ENCODE measurements around the gene PROSER2.

The PROSER2 gene

DNA sequence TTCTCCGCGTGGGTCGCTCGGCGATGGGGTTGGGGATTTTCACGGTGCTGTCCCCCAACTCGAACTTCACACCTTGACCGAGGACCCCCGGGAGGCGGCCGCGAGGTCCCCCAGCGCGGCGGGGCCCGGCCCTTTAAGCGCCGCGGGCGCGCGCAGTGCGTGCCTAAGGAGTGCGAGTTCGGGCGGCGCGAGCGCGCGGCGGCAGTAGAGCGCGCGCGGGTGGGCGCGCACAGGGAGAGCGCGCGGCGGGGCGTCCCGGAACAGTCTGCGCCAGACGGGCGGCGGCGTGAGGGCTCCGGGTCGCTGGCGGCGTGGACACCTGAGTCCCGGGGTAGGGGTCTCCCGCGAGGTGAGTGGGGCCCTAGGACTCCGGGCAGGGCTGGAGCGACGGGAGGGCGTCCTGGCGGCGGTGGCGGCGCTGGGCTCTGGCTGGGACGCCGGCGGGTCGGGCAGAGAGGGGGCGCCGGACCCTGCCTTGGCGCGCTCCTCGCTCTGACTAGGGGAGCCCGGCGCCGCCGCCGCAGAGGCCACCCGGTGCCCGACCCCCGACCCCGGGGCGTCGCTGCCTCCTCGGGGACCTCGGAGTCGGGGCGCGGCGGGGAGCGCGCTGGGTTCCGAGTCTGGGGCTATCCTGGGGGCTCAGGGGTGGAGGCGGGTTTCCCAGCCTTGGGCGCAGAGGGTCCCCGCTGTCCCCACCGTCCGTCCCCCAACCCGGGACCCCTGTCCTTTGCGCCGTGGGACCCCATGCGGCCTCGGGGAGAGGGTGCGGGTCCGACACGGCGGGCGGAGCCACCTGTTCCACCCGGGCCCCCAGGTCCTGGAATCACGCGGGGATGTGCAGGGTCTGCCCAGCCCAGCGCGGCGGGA lies at the start of gene PROSER2:
PROSER2 (plus strand) TSS at position 235 of the 867 bp plus-strand sequence. CDS start 28,722 bp downstream, outside the sequence.
- no peak for DNase-seq

DNA sequence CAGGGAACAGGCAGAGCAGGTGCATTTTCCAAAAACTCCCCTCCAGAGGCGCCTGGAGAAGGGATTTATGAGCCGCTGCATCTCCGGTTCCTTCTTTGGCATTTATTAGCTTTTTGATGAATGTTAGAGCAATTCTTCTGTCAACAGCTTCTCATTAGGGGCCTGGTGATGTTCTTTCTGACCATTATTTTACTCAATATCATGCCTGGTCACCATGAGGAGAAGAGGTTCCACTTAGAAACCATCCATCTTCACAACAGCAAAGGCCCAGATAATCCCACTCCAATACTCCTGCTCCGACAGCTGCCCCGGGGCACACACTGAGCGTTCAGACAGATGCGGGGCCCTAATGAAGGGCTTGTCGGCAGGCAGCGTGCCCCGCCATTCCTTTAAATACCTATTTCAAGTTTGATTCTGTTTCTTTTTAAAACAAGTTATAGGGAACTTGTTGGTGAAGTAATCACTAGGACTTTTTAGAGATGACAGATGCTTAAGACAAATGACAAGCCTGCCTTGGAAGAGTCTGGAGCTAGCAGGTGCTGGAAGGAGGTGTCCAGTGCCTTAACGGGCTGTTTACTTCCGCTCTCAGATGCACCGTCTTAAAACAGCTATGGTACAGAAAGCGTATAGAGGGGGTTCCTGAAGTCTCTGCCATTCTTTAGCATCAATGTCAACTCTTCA lies 49.3 kb upstream of the PROSER2 start:
- no peak for DNase-seq

- no peak for DNase-seq
Measured at GRCh38 chr10:11775412-11775811, 47.7 kb upstream of the PROSER2 start.

DNA sequence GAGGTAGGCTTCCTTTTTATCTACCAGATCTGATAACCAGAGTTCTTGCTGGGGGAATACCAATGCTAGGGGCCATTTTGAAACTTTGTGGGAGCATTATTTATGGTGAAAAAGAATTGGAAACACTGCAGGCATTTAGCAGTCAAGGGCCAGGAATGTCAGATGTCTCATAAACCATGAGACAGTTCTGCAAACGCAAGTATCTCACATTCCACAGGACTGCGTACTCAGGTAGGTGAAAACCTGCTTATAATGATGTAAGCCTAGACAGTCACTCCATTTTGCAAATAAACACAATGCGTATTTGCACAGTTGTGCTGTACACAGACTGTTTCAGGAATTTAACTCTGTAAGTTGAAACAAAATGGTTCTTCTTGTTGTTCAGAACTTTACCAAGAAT lies 47.1 kb upstream of the PROSER2 start:
- DNase-seq: no peak

GRCh38 chr10:11781114-11781513 lies 42.0 kb upstream of the PROSER2 start:
- no peak for DNase-seq

- DNase-seq: peak; percentile 2
Measured at GRCh38 chr10:11782793-11783557, 40.2 kb upstream of the PROSER2 start.

GRCh38 chr10:11783558-11783865 lies 39.6 kb upstream of the PROSER2 start:
- DNase-seq: no peak

DNA sequence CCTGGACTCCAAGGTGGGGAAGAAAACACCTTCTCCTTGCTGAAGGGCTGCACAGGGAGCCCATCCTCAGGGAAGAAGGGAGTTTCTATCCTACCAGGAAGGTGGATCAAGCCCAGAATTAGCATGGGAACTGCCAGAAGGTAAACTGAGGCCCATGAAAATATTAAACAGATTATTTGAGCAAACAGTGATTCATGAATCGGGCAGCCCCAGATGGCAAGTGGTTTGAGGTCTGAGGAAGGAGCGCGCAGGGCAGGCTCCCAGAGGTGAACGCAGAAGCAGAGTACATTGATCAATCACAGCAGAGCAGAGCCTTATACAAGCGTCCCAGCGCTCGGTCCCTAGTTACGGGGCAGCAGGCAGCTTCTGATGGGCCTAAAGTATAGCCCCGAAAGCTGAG lies 35.8 kb upstream of the PROSER2 start:
- DNase-seq: no peak

GRCh38 chr10:11787846-11788245 lies 35.3 kb upstream of the PROSER2 start:
- no peak for DNase-seq

GRCh38 chr10:11789306-11789705 lies 33.9 kb upstream of the PROSER2 start:
- no peak for DNase-seq

DNA sequence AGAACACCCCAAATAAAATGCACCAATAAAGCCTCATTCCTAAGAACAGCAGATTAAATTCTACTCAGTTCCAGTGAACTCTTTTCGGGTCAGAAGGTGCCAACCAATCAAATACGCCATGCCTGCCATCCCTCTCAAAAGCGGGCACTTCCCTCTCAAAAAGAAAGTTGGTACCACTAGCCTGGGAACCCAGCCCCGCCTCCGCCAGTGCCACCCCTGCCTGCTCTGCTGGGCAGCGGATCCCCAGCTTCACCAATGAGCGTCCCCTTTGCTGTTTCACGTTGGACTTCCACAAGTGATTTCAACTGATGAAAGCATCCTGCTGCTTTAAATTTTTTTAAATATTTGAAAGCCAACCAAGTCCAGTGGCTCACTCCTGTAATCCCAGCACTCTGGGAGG lies 33.2 kb upstream of the PROSER2 start:
- DNase-seq: no peak

DNA sequence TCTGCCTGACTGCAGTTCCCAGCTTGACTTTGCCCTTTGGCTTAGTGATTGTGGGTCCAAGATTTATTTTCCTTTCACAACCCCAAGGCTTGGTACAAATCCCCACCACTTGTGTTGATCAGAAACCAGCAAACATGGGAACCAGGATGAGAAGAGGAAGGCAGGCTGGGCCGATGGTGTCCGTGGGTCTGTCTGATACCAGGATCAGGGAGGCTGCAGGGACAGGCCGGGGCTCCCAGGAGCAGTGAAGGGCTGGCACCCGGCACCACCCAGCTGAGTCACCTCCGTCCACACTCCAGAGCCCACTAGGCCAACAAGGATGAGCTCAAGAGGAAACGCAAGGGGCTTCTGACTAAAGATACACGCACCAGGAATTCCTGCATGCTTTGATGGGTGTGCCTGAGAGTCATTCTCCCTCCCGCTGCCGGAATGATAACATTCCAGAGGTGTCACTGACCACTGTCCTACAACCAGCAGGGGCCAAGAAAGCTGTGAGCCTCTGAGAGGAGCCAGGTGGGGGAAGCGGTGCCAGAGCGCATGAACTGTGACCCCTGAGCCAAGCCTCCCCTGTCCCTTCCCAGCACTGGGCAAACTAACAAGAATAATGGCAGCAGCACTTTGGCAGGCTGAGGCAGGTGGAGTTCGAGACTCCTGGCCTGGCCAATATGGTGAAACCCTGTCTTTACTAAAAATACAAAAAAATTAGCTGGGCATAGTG lies 29.2 kb upstream of the PROSER2 start:
- no peak for DNase-seq

GRCh38 chr10:11794566-11794965 lies 28.6 kb upstream of the PROSER2 start:
- no peak for DNase-seq

- no peak for DNase-seq
Measured at GRCh38 chr10:11795101-11795920, 27.8 kb upstream of the PROSER2 start.

DNA sequence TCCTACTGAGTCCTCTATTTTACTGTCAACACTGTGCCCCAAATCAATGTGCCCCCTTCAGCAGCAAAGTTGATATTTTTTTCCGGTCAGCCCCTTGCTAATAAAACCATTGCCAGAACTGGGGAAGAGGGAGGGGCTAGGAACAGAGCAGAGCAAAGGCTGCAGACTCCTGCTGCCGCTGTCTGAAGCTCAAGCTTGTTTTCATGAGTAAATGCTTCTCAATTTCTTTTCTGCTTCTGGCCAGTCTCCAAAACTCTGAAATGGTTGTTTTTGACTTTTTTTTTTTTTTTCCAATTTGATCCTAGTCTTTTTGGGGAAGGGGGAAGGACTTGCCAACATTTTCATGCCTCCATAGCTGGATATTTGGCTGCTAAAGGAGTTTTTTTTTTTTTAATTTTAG lies 26.7 kb upstream of the PROSER2 start:
- no peak for DNase-seq

DNA sequence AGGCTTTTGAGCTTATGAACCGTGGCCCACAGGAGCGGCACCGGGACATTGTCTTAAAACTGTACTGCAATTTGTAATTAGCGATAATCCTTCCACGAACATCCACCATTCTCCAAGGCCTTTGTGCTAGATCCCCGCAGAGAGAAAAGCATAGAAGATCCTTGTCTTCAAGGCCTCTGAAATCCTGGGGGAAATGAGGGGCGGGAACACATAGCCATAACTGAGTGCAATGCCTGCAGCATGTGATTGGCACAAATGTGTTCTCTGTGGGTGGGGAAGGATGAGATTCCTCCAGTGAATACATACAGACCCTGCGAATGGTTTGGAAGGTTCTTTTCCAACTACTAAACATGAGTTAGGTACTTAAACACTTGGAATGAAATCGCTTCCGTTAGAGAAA lies 25.9 kb upstream of the PROSER2 start:
- no peak for DNase-seq

- no peak for DNase-seq
Measured at GRCh38 chr10:11797847-11798633, 25.1 kb upstream of the PROSER2 start.

GRCh38 chr10:11798845-11799735 lies 24.1 kb upstream of the PROSER2 start:
- DNase-seq: no peak

DNA sequence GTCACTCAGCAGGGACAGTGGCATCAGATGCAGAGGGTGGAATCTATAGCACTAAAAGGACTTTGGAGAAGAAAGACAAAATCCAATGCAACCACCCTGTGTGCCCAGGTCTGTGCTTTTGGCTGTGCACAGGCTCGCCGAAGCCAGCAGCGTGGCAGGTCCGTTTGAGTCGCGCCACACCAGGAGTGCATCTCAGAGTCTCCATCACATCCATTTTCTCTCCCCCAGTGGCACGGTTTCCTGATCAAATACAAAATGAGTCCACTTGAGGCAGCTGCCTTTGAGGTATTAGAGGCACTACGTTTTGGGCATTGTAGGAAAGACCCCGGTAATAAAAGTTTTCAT lies 23.4 kb upstream of the PROSER2 start:
- DNase-seq: no peak

DNA sequence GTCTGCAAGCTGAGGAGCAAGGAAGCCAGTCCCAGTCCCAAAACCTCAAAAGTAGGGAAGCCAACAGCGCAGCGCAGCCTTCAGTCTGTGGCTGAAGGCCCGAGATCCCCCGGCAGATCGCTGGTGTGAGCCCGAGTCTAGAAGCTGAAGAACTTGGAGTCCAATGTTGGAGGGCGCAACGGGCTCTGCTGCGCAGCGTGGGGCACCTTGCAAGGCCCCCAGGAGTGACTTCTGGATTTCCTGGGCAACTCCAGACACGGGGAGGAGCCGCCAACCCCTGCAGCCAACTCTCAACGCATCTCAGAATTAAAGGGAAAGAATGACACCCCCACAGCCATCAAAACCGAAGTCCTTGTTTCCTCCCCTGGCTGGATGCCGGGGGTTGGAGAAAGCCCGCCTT lies 18.8 kb upstream of the PROSER2 start:
- no peak for DNase-seq
